BLaER1 treated with 17β-estradiol and CSF1 and Interleukin-3, amounts not matched to agents 10 nM and 100 nM (cell line): ENCODE results near the gene PHACTR3.

ENCODE experiments used
- H3K27ac ChIP-seq, 11 experiments: shearing (Covaris generic); formaldehyde crosslinking; 2 replicates each; pipeline ENCODE4 v1.8.1; 2022
- H3K27me3 ChIP-seq, 11 experiments: shearing (Covaris generic); formaldehyde crosslinking; 2 replicates each; pipeline ENCODE4 v1.8.1; 2022
- H3K36me3 ChIP-seq, 11 experiments: shearing (Covaris generic); formaldehyde crosslinking; 2 replicates each; pipeline ENCODE4 v1.8.1; 2022
- H3K4me1 ChIP-seq, 10 experiments: shearing (Covaris generic); formaldehyde crosslinking; 2 replicates each; pipeline ENCODE4 v1.8.1; 2022
- H3K4me2 ChIP-seq, 11 experiments: shearing (Covaris generic); formaldehyde crosslinking; 2 replicates each; pipeline ENCODE4 v1.8.1; 2022
- H3K4me3 ChIP-seq, 10 experiments: shearing (Covaris generic); formaldehyde crosslinking; 2 replicates each; pipeline ENCODE4 v1.8.1; 2022
- H3K9ac ChIP-seq, 11 experiments: shearing (Covaris generic); formaldehyde crosslinking; 2 replicates each; pipeline ENCODE4 v1.8.1; 2022
- H3K9me3 ChIP-seq, 11 experiments: shearing (Covaris generic); formaldehyde crosslinking; replicated peaks in 1 of 11; 2 replicates each; pipeline ENCODE4 v1.8.1; 2022
- H4K20me1 ChIP-seq, 11 experiments: shearing (Covaris generic); formaldehyde crosslinking; 2 replicates each; pipeline ENCODE4 v1.8.1; 2022
- Cebpa-rat ChIP-seq, 11 experiments: shearing (Covaris generic); IDR thresholded peaks; 2 replicates each; pipeline ENCODE4 v1.8.1; 2022

Gene PHACTR3

GRCh38 chr20:59620860-59621505 lies 16.6 kb downstream of the PHACTR3 start:
- Histone ChIP-seq H3K27me3 (no peaks in the 10 kb centered on the region), H3K4me2 (peak overlapping the region in 9 of 11 experiments; percentile 17 to 57 (median 38); a peak in 14 of 22 replicates), H3K4me1 (peaks cover 20 to 96% (median 86%) of the 10 kb centered on the region in 10 experiments; a peak in 19 of 20 replicates), H3K9me3 (no peaks in the 10 kb centered on the region), H3K36me3 (peaks cover 0 to 100% (median 19%) of the 10 kb centered on the region in 11 experiments; a peak in 12 of 22 replicates), H4K20me1 (peaks cover 0 to 100% (median 27%) of the 10 kb centered on the region in 11 experiments; a peak in 12 of 22 replicates), H3K9ac (0 out of 22 replicates have a peak overlapping the region, but pooled peaks of 3 of the 11 experiments have one; percentile 1 to 22 (median 14)), H3K4me3 (no peak overlapping the region), H3K27ac (peak overlapping the region in 8 of 11 experiments; percentile 6 to 68 (median 40); a peak in 12 of 22 replicates)
- no peak for TF ChIP-seq Cebpa-rat (IDR thresholded peaks at IDR 0.05)

GRCh38 chr20:59622496-59622895 lies 18.2 kb downstream of the PHACTR3 start:
- Histone ChIP-seq H3K27me3 (no peaks in the 10 kb centered on the region), H3K4me1 (peaks cover 20 to 96% (median 85%) of the 10 kb centered on the region in 10 experiments; a peak in 19 of 20 replicates), H3K9me3 (no peaks in the 10 kb centered on the region)

GRCh38 chr20:59623133-59623532 lies 18.8 kb downstream of the PHACTR3 start:
- Histone ChIP-seq H3K4me3 (no peak overlapping the region), H3K4me1 (peaks cover 16 to 94% (median 82%) of the 10 kb centered on the region in 10 experiments; a peak in 19 of 20 replicates), H4K20me1 (peaks cover 0 to 100% (median 36%) of the 10 kb centered on the region in 11 experiments; a peak in 13 of 22 replicates), H3K27me3 (no peaks in the 10 kb centered on the region), H3K9ac (no peak overlapping the region), H3K9me3 (no peaks in the 10 kb centered on the region), H3K27ac (no peak overlapping the region), H3K36me3 (peaks cover 0 to 100% (median 33%) of the 10 kb centered on the region in 11 experiments; a peak in 14 of 22 replicates), H3K4me2 (0 out of 22 replicates have a peak overlapping the region, but pooled peaks of 1 of the 11 experiments have one; percentile 10)
- no peak for TF ChIP-seq Cebpa-rat (IDR thresholded peaks at IDR 0.05)

More at GRCh38 chr20:59622496-59622895, 18.2 kb downstream of the PHACTR3 start:
- no peak for TF ChIP-seq Cebpa-rat (IDR thresholded peaks at IDR 0.05)
- H3K27ac ChIP-seq = peak overlapping the region in 2 of 11 experiments; percentile 12 to 31; a peak in 2 of 22 replicates
- peak overlapping the region in 5 of 11 experiments; percentile 36 to 57 (median 43); a peak in 3 of 22 replicates for H3K4me2 ChIP-seq
- peaks cover 0 to 100% (median 32%) of the 10 kb centered on the region in 11 experiments; a peak in 13 of 22 replicates for H4K20me1 ChIP-seq
- H3K9ac ChIP-seq = 0 out of 22 replicates have a peak overlapping the region, but pooled peaks of 1 of the 11 experiments have one; percentile 9
- peaks cover 0 to 100% (median 31%) of the 10 kb centered on the region in 11 experiments; a peak in 14 of 22 replicates for H3K36me3 ChIP-seq
- H3K4me3 ChIP-seq = no peak overlapping the region

GRCh38 chr20:59623583-59623982 lies 19.2 kb downstream of the PHACTR3 start:
- Histone ChIP-seq H3K9ac (no peak overlapping the region), H3K27me3 (no peaks in the 10 kb centered on the region), H3K36me3 (peaks cover 0 to 100% (median 34%) of the 10 kb centered on the region in 11 experiments; a peak in 14 of 22 replicates), H4K20me1 (peaks cover 0 to 100% (median 40%) of the 10 kb centered on the region in 11 experiments; a peak in 13 of 22 replicates), H3K9me3 (no peaks in the 10 kb centered on the region), H3K4me2 (peak overlapping the region in 4 of 11 experiments; percentile 7 to 25 (median 16); a peak in 4 of 22 replicates), H3K4me3 (no peak overlapping the region), H3K27ac (no peak overlapping the region), H3K4me1 (peaks cover 12 to 91% (median 81%) of the 10 kb centered on the region in 10 experiments; a peak in 19 of 20 replicates)
- no peak for TF ChIP-seq Cebpa-rat (IDR thresholded peaks at IDR 0.05)

- peaks cover 4 to 90% (median 80%) of the 10 kb centered on the region in 10 experiments; a peak in 17 of 20 replicates for H3K4me1 ChIP-seq
- H4K20me1 ChIP-seq = peaks cover 0 to 100% (median 47%) of the 10 kb centered on the region in 11 experiments; a peak in 13 of 22 replicates
- H3K9me3 ChIP-seq = no peaks in the 10 kb centered on the region
- H3K4me3 ChIP-seq = no peak overlapping the region
- peaks cover 0 to 100% (median 41%) of the 10 kb centered on the region in 11 experiments; a peak in 14 of 22 replicates for H3K36me3 ChIP-seq
- no peaks in the 10 kb centered on the region for H3K27me3 ChIP-seq
- H3K9ac ChIP-seq = no peak overlapping the region
- peak overlapping the region in 1 of 11 experiments; percentile 16; a peak in 1 of 22 replicates for H3K27ac ChIP-seq
- no peak for TF ChIP-seq Cebpa-rat (IDR thresholded peaks at IDR 0.05)
- peak overlapping the region in 4 of 11 experiments; percentile 7 to 26 (median 18); a peak in 6 of 22 replicates for H3K4me2 ChIP-seq
These were observed 20.1 kb downstream of the PHACTR3 start for GRCh38 chr20:59624401-59624800.

GRCh38 chr20:59625214-59625922 lies 21.0 kb downstream of the PHACTR3 start:
- Histone ChIP-seq H3K9me3 (no peaks in the 10 kb centered on the region), H4K20me1 (peaks cover 0 to 100% (median 47%) of the 10 kb centered on the region in 11 experiments; a peak in 13 of 22 replicates), H3K4me2 (peak overlapping the region in 7 of 11 experiments; percentile 2 to 40 (median 18); a peak in 11 of 22 replicates), H3K27ac (no peak overlapping the region; a peak in 1 of 22 replicates), H3K9ac (no peak overlapping the region), H3K4me1 (peaks cover 0 to 87% (median 75%) of the 10 kb centered on the region in 10 experiments; a peak in 16 of 20 replicates), H3K36me3 (peaks cover 0 to 100% (median 45%) of the 10 kb centered on the region in 11 experiments; a peak in 14 of 22 replicates), H3K27me3 (no peaks in the 10 kb centered on the region), H3K4me3 (no peak overlapping the region)
- TF ChIP-seq Cebpa-rat (IDR thresholded peaks at IDR 0.05) = no peak

GRCh38 chr20:59627298-59627697 lies 23.0 kb downstream of the PHACTR3 start:
- Histone ChIP-seq H3K4me3 (no peak overlapping the region), H3K4me2 (peak overlapping the region in 5 of 11 experiments; percentile 2 to 40 (median 11); a peak in 3 of 22 replicates), H3K9ac (no peak overlapping the region), H4K20me1 (peaks cover 0 to 100% (median 55%) of the 10 kb centered on the region in 11 experiments; a peak in 13 of 22 replicates), H3K27ac (no peak overlapping the region), H3K9me3 (no peaks in the 10 kb centered on the region), H3K27me3 (no peaks in the 10 kb centered on the region), H3K4me1 (peaks cover 6 to 87% (median 76%) of the 10 kb centered on the region in 10 experiments), H3K36me3 (peaks cover 0 to 99% (median 45%) of the 10 kb centered on the region in 11 experiments; a peak in 14 of 22 replicates)
- no peak for TF ChIP-seq Cebpa-rat (IDR thresholded peaks at IDR 0.05)

GRCh38 chr20:59628171-59628570 lies 23.8 kb downstream of the PHACTR3 start:
- peaks cover 0 to 100% (median 55%) of the 10 kb centered on the region in 11 experiments; a peak in 13 of 22 replicates for H4K20me1 ChIP-seq
- TF ChIP-seq Cebpa-rat (IDR thresholded peaks at IDR 0.05) = no peak
- H3K27ac ChIP-seq = peak overlapping the region in 2 of 11 experiments; percentile 24 to 38; a peak in 1 of 22 replicates
- peaks cover 12 to 91% (median 81%) of the 10 kb centered on the region in 10 experiments for H3K4me1 ChIP-seq
- H3K27me3 ChIP-seq = no peaks in the 10 kb centered on the region
- no peaks in the 10 kb centered on the region for H3K9me3 ChIP-seq
- peaks cover 0 to 99% (median 44%) of the 10 kb centered on the region in 11 experiments; a peak in 14 of 22 replicates for H3K36me3 ChIP-seq
- H3K9ac ChIP-seq = no peak overlapping the region
- H3K4me2 ChIP-seq = peak overlapping the region in 1 of 11 experiments; percentile 17; a peak in 1 of 22 replicates
- no peak overlapping the region for H3K4me3 ChIP-seq
